Measurements from ENCODE around the gene VGLL4.

- TF ChIP-seq POLR2A (IDR thresholded peaks at IDR 0.05; ENCODE audit: low read depth, low read length) (no peak), CEBPB (IDR thresholded peaks at IDR 0.05; ENCODE audit: low read depth, low read length) (no peak), CTCF (conservative IDR thresholded peaks at IDR 0.05; ENCODE audit: low read depth, low read length) (no peak), RCOR1 (IDR thresholded peaks at IDR 0.05; ENCODE audit: insufficient replicate concordance, low read length) (no peak), RFX5 (IDR thresholded peaks at IDR 0.05; ENCODE audit: low read depth, low read length) (no peak), MXI1 (IDR thresholded peaks at IDR 0.05; ENCODE audit: borderline replicate concordance, low read depth, low read length) (no peak), RAD21 (IDR thresholded peaks at IDR 0.05; ENCODE audit: low read length) (no peak)
Observed at GRCh38 chr3:11592445-11593298, 51.0 kb downstream of the VGLL4 start.

Data from IMR-90 (cell line).